Astrocyte of the hippocampus (primary cell): ENCODE measurements around the gene FSTL4.
A peak's percentile ranks its signal among the peaks of the same experiment; 100 is the strongest.

ENCODE experiments used
- DNase-seq: peaks from one replicate; pipeline ENCODE4 v3.0.0; 2011; ENCODE audit warnings: low read depth, low spot score

Gene FSTL4

GRCh38 chr5:133266527-133266878 lies 345.8 kb downstream of the FSTL4 start:
- DNase-seq = no peak

GRCh38 chr5:133265720-133266526 lies 346.4 kb downstream of the FSTL4 start:
- DNase-seq = peak; percentile 92

- DNase-seq = no peak
Measured at GRCh38 chr5:133265257-133265656, 347.1 kb downstream of the FSTL4 start.

DNA sequence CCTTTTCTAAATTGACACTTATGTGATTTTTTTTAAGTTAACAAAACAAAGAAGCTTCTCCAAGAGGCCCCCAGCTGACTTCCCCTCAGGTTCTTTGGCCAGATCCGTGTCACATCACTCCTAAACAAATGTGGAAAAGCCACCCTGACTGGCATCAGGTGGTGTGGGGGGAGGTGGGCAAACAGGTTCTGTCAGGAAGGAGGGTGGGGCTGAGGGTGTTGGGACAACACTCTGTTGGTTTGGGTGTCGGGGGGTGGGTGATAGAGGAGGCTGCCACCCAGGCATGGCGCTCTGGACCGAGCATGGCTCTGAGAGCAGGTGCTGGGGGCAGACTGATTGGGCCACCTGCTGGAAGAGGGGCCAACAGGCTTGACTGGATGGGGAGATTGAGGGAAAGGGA lies 349.7 kb downstream of the FSTL4 start:
- no peak for DNase-seq

- no peak for DNase-seq
Measured at GRCh38 chr5:133261993-133262392, 350.3 kb downstream of the FSTL4 start.

DNA sequence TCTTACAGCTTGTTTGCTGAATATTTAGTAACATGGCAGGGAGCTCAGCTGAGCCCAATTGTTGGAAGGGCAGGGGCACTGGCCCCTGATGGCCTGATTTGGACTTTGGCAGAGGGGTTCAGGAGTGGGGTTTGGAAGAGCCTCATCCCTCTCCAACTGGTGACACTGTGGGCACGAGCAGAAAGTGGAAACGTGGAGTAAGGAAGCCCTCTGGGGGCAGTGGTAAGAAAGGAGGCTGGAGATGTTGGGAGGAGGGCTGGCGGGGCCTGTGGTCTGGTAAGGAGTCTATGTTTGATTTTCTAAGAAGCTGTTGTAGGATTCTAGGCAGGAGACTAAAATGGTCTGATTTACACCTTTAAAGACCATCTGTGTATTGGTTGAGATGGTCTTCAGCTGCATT lies 351.6 kb downstream of the FSTL4 start:
- no peak for DNase-seq

DNA sequence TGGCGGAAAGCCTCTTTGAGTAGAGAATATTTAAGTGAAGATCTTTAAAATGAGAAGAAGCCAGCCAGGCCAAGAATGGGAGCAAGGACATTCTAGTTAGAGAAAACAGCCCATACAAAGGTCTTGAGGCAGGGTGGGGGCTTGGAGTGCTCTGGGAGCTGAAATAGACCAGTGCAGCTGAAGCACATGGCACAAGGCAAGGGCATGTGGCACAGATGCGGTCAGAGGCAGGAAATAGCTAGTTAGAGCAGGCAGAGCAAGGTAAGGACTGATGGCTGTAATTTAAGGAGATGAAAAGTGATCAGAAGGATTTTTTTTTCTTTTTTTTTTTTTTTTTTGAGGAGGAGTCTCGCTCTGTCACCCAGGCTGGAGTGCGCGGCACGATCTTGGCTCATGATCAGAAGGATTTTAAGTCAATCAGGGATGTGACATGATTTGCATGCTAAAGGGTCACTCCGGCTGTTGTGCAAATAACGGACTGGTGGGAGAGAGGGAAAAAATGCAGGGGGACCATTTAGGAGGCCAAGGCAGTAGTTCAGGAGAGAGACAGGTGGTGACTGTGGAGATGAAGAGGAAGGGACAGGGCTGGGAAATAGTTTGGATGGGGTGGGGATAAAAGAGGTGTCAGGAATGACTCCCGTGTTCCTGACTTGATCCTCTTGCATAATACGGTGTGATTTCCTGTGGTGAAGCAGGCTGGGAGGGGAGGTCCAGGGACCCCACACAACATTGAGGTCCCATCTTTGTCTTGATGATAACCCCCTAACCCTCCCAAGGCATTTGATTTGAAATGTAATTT lies 352.9 kb downstream of the FSTL4 start:
- DNase-seq = no peak

DNA sequence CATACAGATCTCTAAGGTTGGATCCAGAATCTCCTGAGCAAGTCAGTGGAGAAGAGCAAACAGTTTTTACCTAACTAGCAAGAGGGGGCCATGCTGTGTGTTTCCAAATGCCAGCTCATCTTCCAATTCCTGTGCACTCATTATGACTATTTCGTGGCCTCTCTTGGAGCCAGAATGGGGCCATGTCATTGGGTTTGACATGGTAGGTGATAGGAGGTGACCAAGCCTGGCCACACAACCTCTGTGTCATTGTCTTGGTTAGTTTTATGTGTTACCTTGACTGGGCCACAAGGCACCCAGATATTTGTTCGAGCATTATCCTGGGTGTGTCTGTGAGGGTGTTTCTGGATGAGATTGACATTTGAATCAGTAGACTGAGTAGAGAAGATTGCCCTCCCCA lies 354.4 kb downstream of the FSTL4 start:
- no peak for DNase-seq

DNA sequence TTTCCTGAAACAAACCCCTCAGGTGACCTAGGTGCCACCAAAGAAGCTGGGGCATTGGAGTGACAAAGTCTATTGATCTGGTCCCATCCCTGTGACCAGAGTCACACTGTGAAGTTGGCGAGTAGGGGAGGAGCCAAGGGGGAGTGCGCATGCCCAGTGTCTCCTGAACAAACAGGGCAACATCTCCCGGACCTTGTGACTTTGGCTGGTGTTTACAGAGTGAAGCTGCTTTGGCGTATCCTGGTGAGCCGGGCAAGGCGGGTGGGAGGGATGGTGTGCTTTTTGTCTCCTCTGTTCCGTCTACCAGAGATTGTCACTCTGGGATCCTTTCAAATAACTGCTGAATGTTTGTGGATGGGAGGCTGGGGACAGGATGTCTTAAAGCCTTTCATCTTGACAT lies 356.1 kb downstream of the FSTL4 start:
- DNase-seq = no peak

- DNase-seq = no peak
Measured at GRCh38 chr5:133254803-133255202, 357.5 kb downstream of the FSTL4 start.

- DNase-seq = no peak
Measured at GRCh38 chr5:133253671-133254070, 358.7 kb downstream of the FSTL4 start.

- no peak for DNase-seq
Measured at GRCh38 chr5:133253070-133253469, 359.3 kb downstream of the FSTL4 start.

GRCh38 chr5:133252133-133252480 lies 360.2 kb downstream of the FSTL4 start:
- no peak for DNase-seq

GRCh38 chr5:133251296-133252132 lies 360.8 kb downstream of the FSTL4 start:
- no peak for DNase-seq

DNA sequence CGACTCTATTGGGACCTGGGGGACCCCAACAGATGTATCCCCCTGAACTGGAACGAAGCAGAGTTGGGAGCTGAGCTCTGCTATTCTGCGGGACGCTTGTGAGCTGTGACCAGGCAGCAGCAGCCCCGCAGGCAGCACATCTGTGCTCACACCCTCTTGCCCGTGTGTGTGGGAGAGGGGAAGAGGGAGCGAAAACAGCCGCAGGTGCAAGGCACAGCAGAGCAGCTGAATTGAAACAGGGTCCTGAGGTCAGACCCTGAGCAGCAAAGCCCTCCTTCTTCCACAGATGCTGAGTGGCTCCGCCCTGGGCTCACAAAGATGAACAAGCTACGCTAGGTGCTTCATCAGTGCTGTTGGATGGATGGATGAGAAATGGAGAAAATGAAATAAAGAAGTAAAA lies 361.8 kb downstream of the FSTL4 start:
- no peak for DNase-seq

DNA sequence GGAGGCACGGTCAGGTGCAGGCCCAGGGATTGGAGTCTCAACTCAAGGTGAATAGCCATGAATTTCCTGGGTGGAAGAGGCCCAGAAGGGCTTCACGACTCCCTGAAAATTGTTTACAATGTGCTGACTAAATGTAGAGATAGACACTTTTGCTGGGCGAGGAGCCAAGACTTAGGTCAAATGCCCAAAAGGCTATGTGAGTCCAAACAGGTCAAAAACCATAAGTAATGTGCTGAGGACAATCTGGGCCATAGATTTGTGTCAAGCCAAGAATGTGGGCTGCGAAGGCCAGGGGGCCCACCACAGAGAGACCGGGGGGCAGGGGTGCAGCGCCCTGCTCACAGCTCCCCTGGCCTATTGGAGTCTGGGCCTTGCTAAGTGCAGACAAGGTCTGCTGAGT lies 362.7 kb downstream of the FSTL4 start:
- DNase-seq = no peak

DNA sequence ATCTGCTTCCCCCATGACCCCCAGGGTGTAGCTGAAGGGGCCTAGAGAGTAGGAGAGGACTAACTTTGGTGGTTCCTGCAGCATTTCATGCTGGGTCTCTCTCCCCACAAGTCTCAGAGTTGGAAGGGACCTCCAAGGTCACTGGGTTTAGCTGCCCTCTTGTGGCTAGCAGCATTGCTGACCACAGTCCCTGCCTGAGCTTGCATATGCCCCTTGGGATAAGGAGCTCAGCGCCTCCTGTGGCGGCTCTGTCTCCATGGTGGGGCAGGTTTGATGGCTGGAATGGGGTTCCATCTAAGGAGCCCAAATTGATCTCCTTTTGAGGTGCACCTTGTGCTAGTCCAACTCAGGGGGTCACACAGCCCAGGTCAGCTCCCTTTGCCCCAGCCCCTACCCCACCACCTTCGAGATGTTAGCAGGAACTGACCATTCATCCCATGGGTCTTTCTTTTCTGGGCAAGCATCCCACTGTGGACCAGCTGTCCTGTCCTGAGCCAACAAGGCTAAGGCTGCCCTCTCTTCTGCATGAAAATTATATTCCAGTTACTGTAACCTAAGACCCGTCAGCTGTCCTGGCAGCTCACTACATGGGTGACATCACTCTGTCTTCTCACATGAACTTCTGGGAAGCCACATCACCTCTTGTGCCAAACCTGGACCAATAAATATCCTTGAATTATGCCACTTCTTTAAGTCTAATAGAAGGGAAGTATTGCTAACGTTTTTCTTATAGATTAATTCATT lies 364.3 kb downstream of the FSTL4 start:
- DNase-seq = no peak

- no peak for DNase-seq
Measured at GRCh38 chr5:133247151-133247709, 365.1 kb downstream of the FSTL4 start.

GRCh38 chr5:133246376-133247150 lies 365.8 kb downstream of the FSTL4 start:
- no peak for DNase-seq

- DNase-seq = no peak
Measured at GRCh38 chr5:133246053-133246370, 366.3 kb downstream of the FSTL4 start.
